ENCODE results near the gene LRP1. TPM values are rescaled to one million over a fixed set of nuclear protein-coding genes. Genes with fewer than 3 reads are reported as not detected.

Gene LRP1
- total and polyA plus RNA-seq, 4 donors = 36.8 to 992 (median 370) TPM

DNA sequence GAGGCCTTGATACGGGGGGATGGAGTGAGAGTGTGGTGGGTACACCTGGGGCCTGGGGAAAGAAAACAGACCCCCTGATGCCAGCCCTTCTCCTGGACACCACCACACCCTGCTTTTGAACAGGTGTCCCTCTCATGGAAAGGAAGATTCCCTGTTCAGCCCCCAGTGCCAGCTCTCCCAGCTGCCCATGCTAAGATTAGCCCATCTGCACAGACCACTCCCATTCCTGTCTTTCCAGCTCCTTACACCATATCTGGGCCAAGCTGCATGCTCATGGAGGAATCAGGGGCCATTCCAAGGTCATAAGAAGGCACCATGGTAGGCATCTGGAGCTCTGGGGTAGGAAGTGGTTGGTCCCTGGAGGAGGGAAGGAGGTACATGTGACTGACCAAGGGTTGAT, 29.7 kb upstream of the LRP1 start:
- Histone ChIP-seq H3K27me3 (ENCODE audit: control insufficient read depth in 1 of 2, insufficient read depth in 2 of 2, low read length in 1 of 2) (no peaks in the 10 kb centered on the region), H3K4me3 (ENCODE audit: low read length in 2 of 2) (no peak overlapping the region), H3K4me1 (ENCODE audit: control insufficient read depth in 1 of 2, insufficient read depth in 2 of 2, low read length in 2 of 2) (no peaks in the 10 kb centered on the region), H3K36me3 (ENCODE audit: control insufficient read depth in 1 of 2, insufficient read depth in 2 of 2, low read length in 1 of 2) (peaks cover 0 to 9% of the 10 kb centered on the region in 2 donors), H3K9me3 (ENCODE audit: control insufficient read depth, low read length) (no peaks in the 10 kb centered on the region), H3K27ac (ENCODE audit: low read depth in 1 of 2, low read length in 2 of 2) (no peak overlapping the region)
- WGBS, 2 donors = 73 to 100% methylated on average over 1 of the region's 1 CpG
- intact Hi-C loops (cut with DNase I) = no loop called here
- DNase-seq = peak in 1 of 2 donors; percentile 34
- no peak for ATAC-seq (ENCODE audit: low FRiP score)

DNA sequence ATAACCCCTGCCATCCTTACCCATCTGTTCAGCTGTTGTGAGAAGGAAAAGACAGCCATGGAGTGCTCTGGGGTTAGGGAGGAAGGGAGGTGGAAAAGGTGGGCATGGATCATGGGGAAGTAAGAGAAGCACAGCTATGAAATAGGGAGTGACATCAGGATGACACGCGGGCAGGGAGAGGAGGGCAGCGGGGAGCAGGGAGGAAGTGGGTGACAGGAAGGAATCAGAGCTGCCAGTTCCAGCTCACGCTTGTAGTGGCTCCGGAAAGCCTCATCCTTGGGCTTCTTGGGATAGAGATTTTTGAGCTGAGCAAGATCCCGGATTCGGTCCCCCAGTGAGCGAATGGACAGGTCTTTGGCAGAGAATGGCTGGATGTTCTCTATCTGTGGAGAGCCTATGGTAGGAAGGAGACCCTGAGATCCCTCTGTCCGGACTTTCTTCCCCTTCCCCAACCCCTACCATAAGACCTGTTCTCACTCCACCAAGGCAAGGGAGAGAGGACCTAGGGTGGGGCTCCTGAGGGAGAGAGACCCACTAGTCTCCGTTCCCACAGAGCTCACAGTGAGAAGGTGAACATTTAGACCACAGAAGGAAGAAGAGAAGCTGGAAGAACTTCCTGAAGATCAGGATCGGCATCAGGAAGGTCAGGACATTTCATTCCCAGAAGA, 29.1 kb upstream of the LRP1 start:
- H3K9me3 ChIP-seq (ENCODE audit: control insufficient read depth, low read length) = no peaks in the 10 kb centered on the region
- no peak overlapping the region for H3K4me3 ChIP-seq (ENCODE audit: low read length in 2 of 2)
- H3K27ac ChIP-seq (ENCODE audit: low read depth in 1 of 2, low read length in 2 of 2) = no peak overlapping the region
- H3K36me3 ChIP-seq (ENCODE audit: control insufficient read depth in 1 of 2, insufficient read depth in 2 of 2, low read length in 1 of 2) = peaks cover 0 to 9% of the 10 kb centered on the region in 2 donors
- no peaks in the 10 kb centered on the region for H3K4me1 ChIP-seq (ENCODE audit: control insufficient read depth in 1 of 2, insufficient read depth in 2 of 2, low read length in 2 of 2)
- ATAC-seq (ENCODE audit: low FRiP score) (no peak), DNase-seq (peak in 1 of 2 donors; percentile 52)
- WGBS, 2 donors = 77 to 79% methylated on average over 11 of the region's 11 CpGs
- intact Hi-C loops (cut with DNase I) = no loop called here
- no peaks in the 10 kb centered on the region for H3K27me3 ChIP-seq (ENCODE audit: control insufficient read depth in 1 of 2, insufficient read depth in 2 of 2, low read length in 1 of 2)

DNA sequence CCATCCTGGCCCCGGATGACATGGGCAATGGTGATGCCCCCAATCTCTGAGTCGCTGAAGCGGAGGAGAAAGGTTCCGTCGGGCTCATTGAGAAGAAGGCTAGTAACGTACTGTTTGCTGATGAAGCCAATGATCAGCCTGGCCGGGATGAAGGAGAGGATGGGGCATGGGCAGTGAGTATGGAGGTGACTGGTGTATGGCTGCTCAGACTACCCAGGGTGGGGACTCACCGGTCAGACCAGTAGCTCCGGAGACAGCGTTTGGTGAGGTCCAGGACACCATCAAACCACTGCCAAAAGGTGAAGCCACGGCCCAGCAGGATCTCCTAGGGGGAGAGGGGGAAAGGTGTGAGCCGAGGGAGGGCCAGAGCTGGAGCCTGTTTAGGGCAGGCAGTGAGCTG, 28.5 kb upstream of the LRP1 start:
- H3K27ac ChIP-seq (ENCODE audit: low read depth in 1 of 2, low read length in 2 of 2) = no peak overlapping the region
- no peaks in the 10 kb centered on the region for H3K9me3 ChIP-seq (ENCODE audit: control insufficient read depth, low read length)
- no peak for ATAC-seq (ENCODE audit: low FRiP score)
- H3K27me3 ChIP-seq (ENCODE audit: control insufficient read depth in 1 of 2, insufficient read depth in 2 of 2, low read length in 1 of 2) = no peaks in the 10 kb centered on the region
- intact Hi-C loops (cut with DNase I) = no loop called here
- DNase-seq = peak in 1 of 2 donors; percentile 68
- peaks cover 0 to 9% of the 10 kb centered on the region in 2 donors for H3K36me3 ChIP-seq (ENCODE audit: control insufficient read depth in 1 of 2, insufficient read depth in 2 of 2, low read length in 1 of 2)
- no peak overlapping the region for H3K4me3 ChIP-seq (ENCODE audit: low read length in 2 of 2)
- WGBS, 2 donors = 73 to 77% methylated on average over 12 of the region's 12 CpGs
- H3K4me1 ChIP-seq (ENCODE audit: control insufficient read depth in 1 of 2, insufficient read depth in 2 of 2, low read length in 2 of 2) = no peaks in the 10 kb centered on the region

DNA sequence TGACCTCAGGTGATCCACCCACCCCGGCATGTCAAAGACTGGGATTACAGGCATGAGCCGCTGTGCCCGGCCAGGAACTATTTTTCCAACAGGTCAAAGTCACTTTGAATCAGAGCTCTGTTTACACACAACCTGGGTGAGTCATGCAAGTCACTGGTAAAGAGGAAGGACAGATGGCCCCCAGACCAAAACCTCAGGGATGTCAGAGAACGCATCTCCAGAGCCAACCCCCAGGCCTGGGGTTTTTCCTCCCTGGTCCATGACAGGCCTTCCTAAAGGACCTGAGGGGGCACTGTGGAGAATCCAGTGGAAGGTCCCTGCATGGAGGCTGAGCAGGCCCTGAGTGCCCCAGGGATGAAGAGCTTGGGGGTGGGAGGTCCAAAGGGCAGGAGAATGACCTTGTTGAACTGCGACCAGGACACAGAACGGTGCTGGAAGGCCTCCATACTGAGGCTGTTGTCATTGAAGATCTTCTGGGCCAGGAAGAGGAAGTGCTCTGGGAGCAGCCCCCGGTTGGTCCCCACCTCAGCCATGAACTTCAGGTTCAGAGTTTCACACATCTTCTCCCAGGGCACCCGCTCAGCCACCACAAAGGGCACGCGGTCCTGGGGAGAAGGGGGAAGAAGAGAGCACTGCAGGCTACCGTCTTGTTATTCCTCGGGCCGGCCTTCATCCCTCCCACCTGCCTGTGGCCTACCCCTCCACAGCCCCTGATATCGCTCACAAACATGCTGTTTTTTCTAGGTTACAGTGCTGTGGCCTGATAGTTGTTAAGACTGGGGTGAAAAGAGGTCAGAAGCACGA, 26.2 kb upstream of the LRP1 start:
- DNase-seq (peak in 1 of 2 donors; percentile 42), ATAC-seq (ENCODE audit: low FRiP score) (peak; percentile 6)
- Histone ChIP-seq H3K4me3 (ENCODE audit: low read length in 2 of 2) (no peak overlapping the region), H3K27ac (ENCODE audit: low read depth in 1 of 2, low read length in 2 of 2) (no peak overlapping the region), H3K9me3 (ENCODE audit: control insufficient read depth, low read length) (no peaks in the 10 kb centered on the region), H3K27me3 (ENCODE audit: control insufficient read depth in 1 of 2, insufficient read depth in 2 of 2, low read length in 1 of 2) (no peaks in the 10 kb centered on the region), H3K4me1 (ENCODE audit: control insufficient read depth in 1 of 2, insufficient read depth in 2 of 2, low read length in 2 of 2) (no peaks in the 10 kb centered on the region), H3K36me3 (ENCODE audit: control insufficient read depth in 1 of 2, insufficient read depth in 2 of 2, low read length in 1 of 2) (peaks cover 4 to 9% of the 10 kb centered on the region in 2 donors)
- intact Hi-C loops (cut with DNase I) = no loop called here
- 80 to 81% methylated on average over 14 to 15 of the region's 15 CpGs for WGBS, 2 donors

DNA sequence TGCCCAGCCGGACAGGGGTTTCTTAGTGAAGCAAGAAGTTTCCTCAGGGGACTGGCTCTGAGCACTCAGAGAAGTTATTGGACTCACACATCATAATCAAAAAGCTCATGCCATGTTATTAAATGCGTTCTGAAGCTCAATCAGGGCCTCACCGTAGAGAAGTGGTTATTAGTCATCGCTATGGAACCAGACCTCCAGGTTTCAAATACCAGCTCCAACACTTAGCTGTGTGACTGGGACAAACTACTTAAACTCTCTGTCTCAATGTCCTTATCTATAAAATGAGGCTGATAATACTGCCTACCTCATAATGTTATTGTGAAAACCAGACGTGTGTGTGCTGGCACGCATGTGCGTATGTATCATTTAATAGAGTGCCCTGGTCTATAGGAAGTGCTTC, 24.4 kb upstream of the LRP1 start:
- no peaks in the 10 kb centered on the region for H3K4me1 ChIP-seq (ENCODE audit: control insufficient read depth in 1 of 2, insufficient read depth in 2 of 2, low read length in 2 of 2)
- no peak overlapping the region for H3K27ac ChIP-seq (ENCODE audit: low read depth in 1 of 2, low read length in 2 of 2)
- ATAC-seq (ENCODE audit: low FRiP score) (no peak), DNase-seq (no peak)
- H3K27me3 ChIP-seq (ENCODE audit: control insufficient read depth in 1 of 2, insufficient read depth in 2 of 2, low read length in 1 of 2) = no peaks in the 10 kb centered on the region
- peaks cover 4 to 9% of the 10 kb centered on the region in 2 donors for H3K36me3 ChIP-seq (ENCODE audit: control insufficient read depth in 1 of 2, insufficient read depth in 2 of 2, low read length in 1 of 2)
- H3K9me3 ChIP-seq (ENCODE audit: control insufficient read depth, low read length) = no peaks in the 10 kb centered on the region
- WGBS, 2 donors = 82 to 84% methylated on average over 7 of the region's 7 CpGs
- intact Hi-C loops (cut with DNase I) = no loop called here
- H3K4me3 ChIP-seq (ENCODE audit: low read length in 2 of 2) = no peak overlapping the region

DNA sequence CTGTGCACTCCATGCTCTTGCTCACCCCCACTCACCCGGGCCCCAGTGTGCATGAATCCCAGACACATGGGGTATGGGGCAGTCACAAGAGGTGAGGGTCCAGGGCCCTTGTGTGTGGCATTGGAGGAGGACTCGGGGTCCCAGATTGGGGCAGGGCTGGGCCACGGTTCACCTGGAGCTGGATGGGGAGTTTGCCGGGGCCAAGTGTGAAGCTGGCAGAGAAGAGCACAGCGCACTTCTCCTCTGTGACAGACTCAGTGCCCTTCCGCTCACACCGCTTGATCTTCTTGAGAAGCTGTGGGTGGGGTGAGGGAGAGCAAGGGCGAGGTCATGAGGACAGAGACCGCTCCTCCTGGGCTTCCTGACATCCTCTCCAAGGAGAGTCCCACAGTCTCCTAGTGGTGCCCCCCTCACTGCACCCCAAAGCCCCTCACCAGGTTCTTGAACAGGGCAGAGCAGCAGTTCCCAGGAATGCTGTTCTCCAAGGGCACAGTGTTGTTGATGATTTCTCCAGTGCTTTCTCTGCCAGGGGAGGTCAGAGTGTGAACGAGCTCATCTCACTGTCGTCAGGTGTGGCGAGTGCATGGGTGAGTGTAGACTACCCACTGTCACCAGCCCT, 23.9 kb upstream of the LRP1 start:
- Histone ChIP-seq H3K4me1 (ENCODE audit: control insufficient read depth in 1 of 2, insufficient read depth in 2 of 2, low read length in 2 of 2) (no peaks in the 10 kb centered on the region), H3K4me3 (ENCODE audit: low read length in 2 of 2) (no peak overlapping the region), H3K9me3 (ENCODE audit: control insufficient read depth, low read length) (no peaks in the 10 kb centered on the region), H3K27me3 (ENCODE audit: control insufficient read depth in 1 of 2, insufficient read depth in 2 of 2, low read length in 1 of 2) (no peaks in the 10 kb centered on the region), H3K27ac (ENCODE audit: low read depth in 1 of 2, low read length in 2 of 2) (no peak overlapping the region), H3K36me3 (ENCODE audit: control insufficient read depth in 1 of 2, insufficient read depth in 2 of 2, low read length in 1 of 2) (peaks cover 4% of the 10 kb centered on the region in 2 donors)
- ATAC-seq (ENCODE audit: low FRiP score) (no peak), DNase-seq (peak in 1 of 2 donors; percentile 62)
- WGBS, 2 donors = 94% methylated on average over 12 of the region's 12 CpGs
- intact Hi-C loops (cut with DNase I) = no loop called here

DNA sequence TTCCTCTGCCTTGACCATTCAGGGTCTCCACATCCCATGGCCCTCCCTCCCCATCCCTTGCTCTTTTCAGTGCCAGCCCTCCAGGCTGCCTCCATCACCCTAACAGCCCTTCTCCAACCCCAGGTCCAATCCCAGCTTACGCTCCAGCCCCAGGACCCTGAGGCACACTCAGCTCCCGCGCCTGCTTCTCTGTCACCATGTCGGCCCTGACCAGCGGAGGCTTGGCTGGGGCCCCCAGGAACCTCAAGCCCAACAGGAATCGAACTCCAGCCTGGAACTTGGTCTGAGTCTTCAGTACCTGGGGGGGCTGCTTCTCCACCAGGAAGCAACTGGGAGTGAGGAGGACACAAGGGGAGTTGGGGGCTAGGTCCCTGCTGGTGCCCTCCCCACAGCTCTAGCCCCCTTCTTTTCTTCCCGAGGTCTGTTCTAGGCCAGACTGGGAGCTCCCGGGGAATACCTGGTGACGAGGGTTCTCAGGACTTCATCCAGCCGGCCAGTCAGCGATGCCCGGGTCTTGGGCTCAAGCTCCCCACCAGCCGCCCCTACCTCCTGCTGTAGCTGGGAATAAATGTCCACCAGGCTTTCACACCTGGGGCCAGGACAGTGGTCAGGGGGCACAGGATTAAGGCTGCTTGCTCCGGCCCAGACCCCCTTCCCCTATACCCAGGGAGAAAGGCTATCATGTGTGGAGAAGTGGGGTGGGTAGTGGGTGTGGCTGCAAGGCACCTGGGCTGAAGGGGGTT, 23.1 kb upstream of the LRP1 start:
- WGBS, 2 donors = 87 to 91% methylated on average over 13 to 14 of the region's 14 CpGs
- Histone ChIP-seq H3K27me3 (ENCODE audit: control insufficient read depth in 1 of 2, insufficient read depth in 2 of 2, low read length in 1 of 2) (no peaks in the 10 kb centered on the region), H3K4me3 (ENCODE audit: low read length in 2 of 2) (no peak overlapping the region), H3K36me3 (ENCODE audit: control insufficient read depth in 1 of 2, insufficient read depth in 2 of 2, low read length in 1 of 2) (peaks cover 0 to 4% of the 10 kb centered on the region in 2 donors), H3K4me1 (ENCODE audit: control insufficient read depth in 1 of 2, insufficient read depth in 2 of 2, low read length in 2 of 2) (no peaks in the 10 kb centered on the region), H3K9me3 (ENCODE audit: control insufficient read depth, low read length) (no peaks in the 10 kb centered on the region), H3K27ac (ENCODE audit: low read depth in 1 of 2, low read length in 2 of 2) (no peak overlapping the region)
- peak in 1 of 2 donors; percentile 69 for DNase-seq
- intact Hi-C loops (cut with DNase I) = no loop called here
- ATAC-seq (ENCODE audit: low FRiP score) = no peak

DNA sequence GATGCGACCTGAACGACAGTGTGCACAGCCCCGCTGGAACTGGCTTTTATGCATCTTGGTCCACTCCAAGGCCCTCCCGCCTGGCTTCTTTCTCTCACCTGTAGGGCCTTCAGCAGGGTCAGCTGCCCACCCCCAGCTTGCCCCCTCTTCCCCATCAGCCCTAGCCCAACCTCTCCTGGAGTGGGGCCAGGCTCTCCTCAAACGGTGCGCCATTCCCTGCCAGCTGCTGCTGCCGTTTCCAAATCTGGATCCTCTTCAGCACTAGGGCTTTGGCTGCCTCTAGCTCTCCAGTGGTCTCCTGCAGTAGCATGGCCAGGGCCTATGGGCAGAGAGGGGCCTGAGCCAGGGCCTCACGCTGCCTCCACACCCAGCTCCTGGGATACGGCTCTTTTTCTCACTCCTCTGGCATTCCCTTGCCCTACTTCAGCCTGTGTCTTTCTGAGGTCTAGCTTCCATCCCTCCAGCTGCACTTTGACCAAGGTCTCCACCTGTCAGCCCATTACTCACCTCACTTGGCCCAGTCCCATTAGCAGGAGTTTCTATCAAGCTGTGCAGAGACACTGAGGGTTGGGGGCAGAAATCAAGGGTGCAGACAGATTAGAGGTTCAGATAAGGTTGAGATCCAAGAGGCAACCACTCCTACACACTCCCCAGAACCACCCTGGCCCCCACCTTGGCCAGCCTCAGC, 22.1 kb upstream of the LRP1 start:
- Histone ChIP-seq H3K4me3 (ENCODE audit: low read length in 2 of 2) (no peak overlapping the region), H3K27me3 (ENCODE audit: control insufficient read depth in 1 of 2, insufficient read depth in 2 of 2, low read length in 1 of 2) (no peaks in the 10 kb centered on the region), H3K4me1 (ENCODE audit: control insufficient read depth in 1 of 2, insufficient read depth in 2 of 2, low read length in 2 of 2) (no peaks in the 10 kb centered on the region), H3K27ac (ENCODE audit: low read depth in 1 of 2, low read length in 2 of 2) (no peak overlapping the region), H3K36me3 (ENCODE audit: control insufficient read depth in 1 of 2, insufficient read depth in 2 of 2, low read length in 1 of 2) (peaks cover 0 to 4% of the 10 kb centered on the region in 2 donors), H3K9me3 (ENCODE audit: control insufficient read depth, low read length) (no peaks in the 10 kb centered on the region)
- intact Hi-C loops (cut with DNase I) = no loop called here
- ATAC-seq (ENCODE audit: low FRiP score) (no peak), DNase-seq (peak in 1 of 2 donors; percentile 52)
- 55 to 64% methylated on average over 7 to 9 of the region's 9 CpGs for WGBS, 2 donors
